ENCODE results near the gene UNG. TPM values are rescaled to one million over a fixed set of nuclear protein-coding genes. Genes with fewer than 3 reads are reported as not detected.

UNG gene
- total RNA-seq, 1 donor from 2014 or later: 39.4 TPM

DNA sequence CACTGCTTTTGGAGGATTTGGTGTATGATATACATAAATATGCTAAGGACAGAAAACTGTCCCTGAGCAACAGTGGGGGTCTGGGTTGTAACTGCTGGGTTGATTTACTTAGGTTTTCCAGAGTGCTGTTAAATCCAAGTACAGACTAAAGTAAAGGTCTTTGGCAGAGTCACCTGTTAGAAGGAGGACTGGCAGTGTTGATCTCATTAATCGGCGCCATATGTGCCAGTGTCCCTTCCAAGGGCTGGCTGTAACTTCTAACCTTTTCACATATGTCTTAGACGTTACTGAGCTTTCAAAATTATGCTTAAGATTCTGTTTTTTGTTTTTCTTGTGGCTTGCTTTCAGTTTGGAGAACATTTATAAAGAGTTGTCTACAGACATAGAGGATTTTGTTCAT, 5.1 kb downstream of the UNG start:
- TF ChIP-seq, protein P1, sequence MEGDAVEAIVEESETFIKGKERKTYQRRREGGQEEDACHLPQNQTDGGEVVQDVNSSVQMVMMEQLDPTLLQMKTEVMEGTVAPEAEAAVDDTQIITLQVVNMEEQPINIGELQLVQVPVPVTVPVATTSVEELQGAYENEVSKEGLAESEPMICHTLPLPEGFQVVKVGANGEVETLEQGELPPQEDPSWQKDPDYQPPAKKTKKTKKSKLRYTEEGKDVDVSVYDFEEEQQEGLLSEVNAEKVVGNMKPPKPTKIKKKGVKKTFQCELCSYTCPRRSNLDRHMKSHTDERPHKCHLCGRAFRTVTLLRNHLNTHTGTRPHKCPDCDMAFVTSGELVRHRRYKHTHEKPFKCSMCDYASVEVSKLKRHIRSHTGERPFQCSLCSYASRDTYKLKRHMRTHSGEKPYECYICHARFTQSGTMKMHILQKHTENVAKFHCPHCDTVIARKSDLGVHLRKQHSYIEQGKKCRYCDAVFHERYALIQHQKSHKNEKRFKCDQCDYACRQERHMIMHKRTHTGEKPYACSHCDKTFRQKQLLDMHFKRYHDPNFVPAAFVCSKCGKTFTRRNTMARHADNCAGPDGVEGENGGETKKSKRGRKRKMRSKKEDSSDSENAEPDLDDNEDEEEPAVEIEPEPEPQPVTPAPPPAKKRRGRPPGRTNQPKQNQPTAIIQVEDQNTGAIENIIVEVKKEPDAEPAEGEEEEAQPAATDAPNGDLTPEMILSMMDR (IDR thresholded peaks at IDR 0.05; ENCODE audit: unreplicated experiment): no peak
- peak overlapping the region; percentile 51 for H3K4me3 Mint-ChIP-seq (ENCODE audit: unreplicated experiment)
- no peak for DNase-seq (ENCODE audit: low spot score)
- H3K4me1 Mint-ChIP-seq (ENCODE audit: unreplicated experiment): peaks cover 5% of the 10 kb centered on the region
- H3K27ac Mint-ChIP-seq (ENCODE audit: unreplicated experiment): no peak overlapping the region
- peaks cover 28% of the 10 kb centered on the region for H3K36me3 Mint-ChIP-seq (ENCODE audit: low read depth, unreplicated experiment)
- H3K9me3 Mint-ChIP-seq (ENCODE audit: unreplicated experiment): no peaks in the 10 kb centered on the region
- H3K27me3 Mint-ChIP-seq (ENCODE audit: unreplicated experiment): peaks cover 1% of the 10 kb centered on the region

DNA sequence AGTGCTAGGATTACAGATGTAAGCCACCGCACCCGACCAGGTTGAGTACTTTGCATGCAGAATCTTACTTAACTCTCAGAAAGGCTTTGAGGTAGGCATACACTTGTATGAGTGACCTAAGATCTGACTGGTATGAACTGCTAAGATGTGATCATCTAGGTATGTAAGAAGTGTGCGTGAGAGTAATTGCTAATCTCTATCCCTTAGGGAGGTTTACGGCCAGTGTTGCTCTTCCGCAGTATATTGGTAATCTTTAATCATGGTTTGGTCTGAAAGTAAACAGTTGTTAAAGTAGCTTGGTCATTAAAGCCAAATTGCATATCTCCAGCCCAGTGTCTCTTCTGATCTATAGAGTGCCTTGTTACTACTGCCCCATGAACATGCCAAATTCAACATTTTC, 7.8 kb downstream of the UNG start:
- Mint-ChIP-seq H3K27ac (ENCODE audit: unreplicated experiment) (no peak overlapping the region), H3K9me3 (ENCODE audit: unreplicated experiment) (no peaks in the 10 kb centered on the region), H3K4me1 (ENCODE audit: unreplicated experiment) (no peaks in the 10 kb centered on the region), H3K4me3 (ENCODE audit: unreplicated experiment) (peak overlapping the region; percentile 21), H3K36me3 (ENCODE audit: low read depth, unreplicated experiment) (peaks cover 32% of the 10 kb centered on the region), H3K27me3 (ENCODE audit: unreplicated experiment) (peaks cover 1% of the 10 kb centered on the region)
- no peak for DNase-seq (ENCODE audit: low spot score)
- TF ChIP-seq, protein P1 (IDR thresholded peaks at IDR 0.05; ENCODE audit: unreplicated experiment): no peak

DNA sequence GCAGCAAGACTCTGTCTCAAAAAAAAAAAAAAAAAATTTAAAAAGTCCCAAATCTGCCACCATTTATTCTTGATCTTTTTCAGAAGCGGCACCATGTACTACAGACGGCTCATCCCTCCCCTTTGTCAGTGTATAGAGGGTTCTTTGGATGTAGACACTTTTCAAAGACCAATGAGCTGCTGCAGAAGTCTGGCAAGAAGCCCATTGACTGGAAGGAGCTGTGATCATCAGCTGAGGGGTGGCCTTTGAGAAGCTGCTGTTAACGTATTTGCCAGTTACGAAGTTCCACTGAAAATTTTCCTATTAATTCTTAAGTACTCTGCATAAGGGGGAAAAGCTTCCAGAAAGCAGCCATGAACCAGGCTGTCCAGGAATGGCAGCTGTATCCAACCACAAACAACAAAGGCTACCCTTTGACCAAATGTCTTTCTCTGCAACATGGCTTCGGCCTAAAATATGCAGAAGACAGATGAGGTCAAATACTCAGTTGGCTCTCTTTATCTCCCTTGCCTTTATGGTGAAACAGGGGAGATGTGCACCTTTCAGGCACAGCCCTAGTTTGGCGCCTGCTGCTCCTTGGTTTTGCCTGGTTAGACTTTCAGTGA, 12.5 kb downstream of the UNG start:
- TF ChIP-seq, protein P1 (IDR thresholded peaks at IDR 0.05; ENCODE audit: unreplicated experiment): no peak
- peaks cover 18% of the 10 kb centered on the region for H3K36me3 Mint-ChIP-seq (ENCODE audit: low read depth, unreplicated experiment)
- no peak overlapping the region for H3K4me3 Mint-ChIP-seq (ENCODE audit: unreplicated experiment)
- peaks cover 4% of the 10 kb centered on the region for H3K27me3 Mint-ChIP-seq (ENCODE audit: unreplicated experiment)
- H3K27ac Mint-ChIP-seq (ENCODE audit: unreplicated experiment): no peak overlapping the region
- no peaks in the 10 kb centered on the region for H3K9me3 Mint-ChIP-seq (ENCODE audit: unreplicated experiment)
- no peak for DNase-seq (ENCODE audit: low spot score)
- H3K4me1 Mint-ChIP-seq (ENCODE audit: unreplicated experiment): peaks cover 3% of the 10 kb centered on the region

DNA sequence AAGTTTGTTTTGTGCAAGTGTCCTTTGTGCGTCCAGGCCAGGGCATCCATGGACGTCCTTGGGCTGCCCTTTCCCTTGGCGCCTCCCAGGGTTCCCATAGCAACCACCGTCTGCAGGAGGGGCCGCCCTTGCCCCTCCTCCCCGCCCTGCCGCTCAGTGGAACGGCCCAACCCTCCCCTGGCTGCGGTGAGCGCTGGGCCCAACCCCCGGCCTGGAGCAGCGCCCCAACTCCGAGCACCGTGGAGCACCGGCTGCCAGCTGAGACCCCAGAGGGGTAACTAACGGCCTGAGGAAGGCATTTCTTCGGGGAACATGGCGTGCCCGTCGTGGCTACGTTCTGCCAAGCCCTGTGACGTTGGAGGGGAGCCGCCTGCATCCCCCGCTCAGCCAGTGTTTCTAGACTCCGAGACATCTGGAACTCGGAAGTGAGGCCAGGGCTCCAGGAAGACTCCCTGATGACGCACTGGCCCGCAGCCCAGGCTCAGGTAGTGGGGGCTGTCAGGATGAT, 13.6 kb downstream of the UNG start:
- Mint-ChIP-seq H3K36me3 (ENCODE audit: low read depth, unreplicated experiment) (peaks cover 10% of the 10 kb centered on the region), H3K9me3 (ENCODE audit: unreplicated experiment) (no peaks in the 10 kb centered on the region), H3K4me1 (ENCODE audit: unreplicated experiment) (peaks cover 7% of the 10 kb centered on the region), H3K27me3 (ENCODE audit: unreplicated experiment) (peaks cover 6% of the 10 kb centered on the region), H3K4me3 (ENCODE audit: unreplicated experiment) (no peak overlapping the region), H3K27ac (ENCODE audit: unreplicated experiment) (no peak overlapping the region)
- peak; percentile 57 for DNase-seq (ENCODE audit: low spot score)
- TF ChIP-seq, protein P1 (IDR thresholded peaks at IDR 0.05; ENCODE audit: unreplicated experiment): no peak

DNA sequence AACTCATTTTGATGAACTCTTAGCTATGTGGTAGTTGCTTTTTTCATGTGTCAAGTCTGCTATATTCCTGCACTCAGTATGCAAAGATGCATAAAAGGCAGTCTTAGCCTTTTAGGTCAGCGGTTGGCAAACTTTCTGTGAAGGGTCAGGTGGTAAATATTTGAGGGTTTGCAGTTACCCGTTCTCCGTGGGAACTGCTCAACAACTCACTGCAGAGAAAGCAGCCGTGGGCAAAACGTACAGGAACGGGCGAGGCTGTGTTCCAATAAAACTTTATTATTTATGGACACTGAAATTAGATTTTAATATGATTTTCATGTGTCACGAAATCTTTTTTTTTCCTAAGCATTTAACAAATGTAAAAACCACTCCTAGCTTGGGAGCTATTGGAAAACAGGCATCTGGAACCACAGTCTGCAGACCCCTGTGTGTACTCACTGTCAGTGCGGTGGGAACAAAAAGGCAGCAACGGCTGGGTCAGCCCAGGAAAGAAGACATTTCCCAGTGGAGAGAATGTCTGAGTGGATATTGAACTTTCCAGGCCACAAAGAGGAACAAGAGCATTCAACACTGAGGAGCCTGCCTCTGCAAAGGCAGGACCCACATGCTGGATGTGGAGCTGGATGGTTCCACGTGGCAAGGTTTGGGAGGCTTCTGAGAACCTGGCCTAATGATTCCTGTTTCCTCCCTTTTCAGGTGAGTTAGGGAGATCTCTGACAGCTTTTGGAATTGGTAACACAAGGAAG, 15.5 kb downstream of the UNG start:
- Mint-ChIP-seq H3K27ac (ENCODE audit: unreplicated experiment) (no peak overlapping the region), H3K4me3 (ENCODE audit: unreplicated experiment) (no peak overlapping the region), H3K4me1 (ENCODE audit: unreplicated experiment) (peaks cover 8% of the 10 kb centered on the region)

More for the DNA sequence above, 15.5 kb downstream of the UNG start:
- Mint-ChIP-seq H3K9me3 (ENCODE audit: unreplicated experiment) (no peaks in the 10 kb centered on the region), H3K27me3 (ENCODE audit: unreplicated experiment) (peaks cover 5% of the 10 kb centered on the region), H3K36me3 (ENCODE audit: low read depth, unreplicated experiment) (peaks cover under 1% of the 10 kb centered on the region)
- TF ChIP-seq, protein P1 (IDR thresholded peaks at IDR 0.05; ENCODE audit: unreplicated experiment): no peak
- no peak for DNase-seq (ENCODE audit: low spot score)

All from endothelial cell (in vitro differentiated cells).